K562 (cell line): Measurements from ENCODE around the gene GPD1L. TPM values are rescaled to one million over a fixed set of nuclear protein-coding genes. Genes with fewer than 3 reads are reported as not detected.

Experiments
- CBX2 ChIP-seq: fragments of 200-600 bp; sonication (generic); IDR thresholded peaks from one replicate; pipeline ENCODE4 v1.6.1; 2012; ENCODE audit warnings: mild to moderate bottlenecking, low read length, inconsistent platforms; ENCODE audit not compliant: insufficient read depth, poor library complexity, severe bottlenecking
- DNMT1 ChIP-seq: fragments of 450-650 bp; IDR thresholded peaks from 2 replicates; pipeline ENCODE4 v1.6.1; 2016; ENCODE audit warnings: antibody characterized with exemption, mild to moderate bottlenecking
- MBD1 ChIP-seq: fragments of 250-450 bp; sonication (Bioruptor Pico); IDR thresholded peaks from 2 replicates; pipeline ENCODE4 v1.8.0; 2022; ENCODE audit warnings: inconsistent platforms
- THRB ChIP-seq: fragments of 450-650 bp; formaldehyde crosslinking; conservative IDR thresholded peaks from 2 replicates; pipeline ENCODE4 v1.4.0; 2022; ENCODE audit warnings: mild to moderate bottlenecking, missing genetic modification characterization
- U2AF1 ChIP-seq: fragments of 200-400 bp; formaldehyde crosslinking; optimal IDR thresholded peaks from 2 replicates; pipeline ENCODE3; 2017; ENCODE audit warnings: mild to moderate bottlenecking, low read depth, low read length, moderate library complexity
- ZBTB40 ChIP-seq, 2 experiments: fragments of 450-650 bp in 1 of 2; sonication (generic) in 1 of 2; formaldehyde crosslinking in 1 of 2; IDR thresholded peaks; 2 replicates each; pipeline versions ENCODE4 v1.7.1 to v1.9.0; 2016 to 2022; ENCODE audit warnings: inconsistent platforms in 1 of 2, mild to moderate bottlenecking in 1 of 2, missing genetic modification reagents in 1 of 2
- ZNF282 ChIP-seq: sonication (generic); formaldehyde crosslinking; IDR thresholded peaks from 2 replicates; pipeline ENCODE4 v1.8.1; 2023; ENCODE audit warnings: missing genetic modification reagents
- ZNF785 ChIP-seq: fragments of 250-450 bp; sonication (Bioruptor Pico); IDR thresholded peaks from 2 replicates; pipeline ENCODE4 v1.4.0; 2020; ENCODE audit warnings: mild to moderate bottlenecking
- polyA plus RNA-seq, 8 experiments: library from polyadenylated mRNA; depleted of rRNA in 4 of 8; stranded (reverse) in 5 of 8; unstranded in 3 of 8; fragments of >200 nt; fragmentation: Nextera tagmentation in 2 of 8; fragmentation: Illumina TruSeq in 1 of 8; extraction: Ambion mirVana in 2 of 8; extraction: Trizol in 1 of 8; gene quantifications; 2 replicates each; pipeline versions ENCODE4 v1.2.1 to v1.2.3, GENCODE V29; 2011 to 2014; ENCODE audit warnings: inconsistent platforms in 1 of 8, missing spikeins in 1 of 8
- total RNA-seq, 7 experiments: library from RNA; depleted of rRNA in 6 of 7; stranded (reverse); fragments of >200 nt in 6 of 7; fragmentation: Illumina TruSeq in 2 of 7; extraction: Trizol in 2 of 7; gene quantifications; 2 replicates each; pipeline versions ENCODE4 v1.2.1 to v1.2.3, GENCODE V29; 2011 to 2021; ENCODE audit warnings: low replicate concordance in 1 of 7

GPD1L gene
- total and polyA plus RNA-seq, 9 of the 15 experiments (the other 6 are each of a cell fraction or from before 2014, with no cell fraction given): 1.6 to 17.3 (median 12.3) TPM

- no peak for TF ChIP-seq THRB (CRISPR knock-in tag)
- TF ChIP-seq MBD1 (CRISPR knock-in tag): no peak
- TF ChIP-seq U2AF1: no peak
- no peak for TF ChIP-seq ZNF785 (CRISPR knock-in tag)
- TF ChIP-seq ZNF282: no peak
- no peak for TF ChIP-seq ZBTB40 (IDR thresholded peaks at IDR 0.05)
- no peak for TF ChIP-seq ZBTB40 (CRISPR knock-in tag; IDR thresholded peaks at IDR 0.05)
- no peak for TF ChIP-seq CBX2
- TF ChIP-seq DNMT1: no peak
Observed at GRCh38 chr3:32128936-32129335, 22.5 kb downstream of the GPD1L start (continued).
